ENCODE measurements around the gene PPFIBP1.

Gene PPFIBP1

GRCh38 chr12:27523642-27524493 is at the start of gene PPFIBP1:
Gene PPFIBP1 (plus strand): TSS chr12:27524206. CDS start chr12:27633397, 109,191 bp downstream.
- Mint-ChIP-seq H3K27ac (peak within 1 kb of the TSS; percentile 81), H3K27me3 (ENCODE audit: low read depth) (peaks cover 58% of the 10 kb centered on the region), H3K36me3 (ENCODE audit: low read depth) (no peaks in the 10 kb centered on the region), H3K4me3 (peak within 1 kb of the TSS; percentile 95), H3K4me1 (ENCODE audit: low read depth) (peaks cover 17% of the 10 kb centered on the region), H3K9me3 (no peaks in the 10 kb centered on the region)
- peak; percentile 84 for DNase-seq (ENCODE audit: low spot score)

GRCh38 chr12:27474344-27474743 is 49.7 kb upstream of the PPFIBP1 start:
- no peak for DNase-seq (ENCODE audit: low spot score)
- peaks cover 41% of the 10 kb centered on the region for H3K9me3 Mint-ChIP-seq
- peaks cover 24% of the 10 kb centered on the region for H3K36me3 Mint-ChIP-seq (ENCODE audit: low read depth)
- H3K27me3 Mint-ChIP-seq (ENCODE audit: low read depth): peaks cover 10% of the 10 kb centered on the region
- H3K27ac Mint-ChIP-seq: no peak overlapping the region
- H3K4me1 Mint-ChIP-seq (ENCODE audit: low read depth): peaks cover 22% of the 10 kb centered on the region
- no peak overlapping the region for H3K4me3 Mint-ChIP-seq

- peaks cover 7% of the 10 kb centered on the region for H3K27me3 Mint-ChIP-seq (ENCODE audit: low read depth)
- H3K4me3 Mint-ChIP-seq: no peak overlapping the region
- peaks cover 50% of the 10 kb centered on the region for H3K9me3 Mint-ChIP-seq
- H3K4me1 Mint-ChIP-seq (ENCODE audit: low read depth): peaks cover 13% of the 10 kb centered on the region
- H3K36me3 Mint-ChIP-seq (ENCODE audit: low read depth): peaks cover 30% of the 10 kb centered on the region
- DNase-seq (ENCODE audit: low spot score): no peak
- H3K27ac Mint-ChIP-seq: no peak overlapping the region
These were observed 47.0 kb upstream of the PPFIBP1 start for GRCh38 chr12:27477049-27477448.

GRCh38 chr12:27478949-27479348 is 45.1 kb upstream of the PPFIBP1 start:
- H3K9me3 Mint-ChIP-seq: peaks cover 47% of the 10 kb centered on the region
- no peak overlapping the region for H3K27ac Mint-ChIP-seq
- peaks cover 28% of the 10 kb centered on the region for H3K36me3 Mint-ChIP-seq (ENCODE audit: low read depth)
- no peak overlapping the region for H3K4me3 Mint-ChIP-seq
- peaks cover 4% of the 10 kb centered on the region for H3K27me3 Mint-ChIP-seq (ENCODE audit: low read depth)
- no peak for DNase-seq (ENCODE audit: low spot score)
- H3K4me1 Mint-ChIP-seq (ENCODE audit: low read depth): no peaks in the 10 kb centered on the region

GRCh38 chr12:27480016-27480415 is 44.0 kb upstream of the PPFIBP1 start:
- Mint-ChIP-seq H3K27ac (no peak overlapping the region), H3K27me3 (ENCODE audit: low read depth) (no peaks in the 10 kb centered on the region), H3K36me3 (ENCODE audit: low read depth) (peaks cover 28% of the 10 kb centered on the region), H3K4me3 (no peak overlapping the region), H3K9me3 (peaks cover 43% of the 10 kb centered on the region), H3K4me1 (ENCODE audit: low read depth) (no peaks in the 10 kb centered on the region)
- DNase-seq (ENCODE audit: low spot score): no peak

- Mint-ChIP-seq H3K36me3 (ENCODE audit: low read depth) (peaks cover 2% of the 10 kb centered on the region), H3K27ac (no peak overlapping the region), H3K4me3 (no peak overlapping the region), H3K9me3 (peaks cover 7% of the 10 kb centered on the region), H3K27me3 (ENCODE audit: low read depth) (peaks cover 5% of the 10 kb centered on the region), H3K4me1 (ENCODE audit: low read depth) (no peaks in the 10 kb centered on the region)
- no peak for DNase-seq (ENCODE audit: low spot score)
These were observed 37.0 kb upstream of the PPFIBP1 start for GRCh38 chr12:27486961-27487360.

- Mint-ChIP-seq H3K27ac (no peak overlapping the region), H3K36me3 (ENCODE audit: low read depth) (peaks cover 2% of the 10 kb centered on the region), H3K4me3 (no peak overlapping the region), H3K4me1 (ENCODE audit: low read depth) (no peaks in the 10 kb centered on the region), H3K9me3 (peaks cover 7% of the 10 kb centered on the region), H3K27me3 (ENCODE audit: low read depth) (peaks cover 17% of the 10 kb centered on the region)
- no peak for DNase-seq (ENCODE audit: low spot score)
These were observed 35.5 kb upstream of the PPFIBP1 start for GRCh38 chr12:27488479-27488878.

GRCh38 chr12:27491226-27491625 is 32.8 kb upstream of the PPFIBP1 start:
- Mint-ChIP-seq H3K27me3 (ENCODE audit: low read depth) (peaks cover 24% of the 10 kb centered on the region), H3K9me3 (peaks cover 7% of the 10 kb centered on the region), H3K4me3 (no peak overlapping the region), H3K27ac (no peak overlapping the region), H3K4me1 (ENCODE audit: low read depth) (no peaks in the 10 kb centered on the region), H3K36me3 (ENCODE audit: low read depth) (peaks cover 2% of the 10 kb centered on the region)
- DNase-seq (ENCODE audit: low spot score): no peak

GRCh38 chr12:27493260-27493940 is 30.6 kb upstream of the PPFIBP1 start:
- H3K27ac Mint-ChIP-seq: no peak overlapping the region
- H3K4me3 Mint-ChIP-seq: no peak overlapping the region
- H3K9me3 Mint-ChIP-seq: peaks cover 10% of the 10 kb centered on the region
- peaks cover 18% of the 10 kb centered on the region for H3K4me1 Mint-ChIP-seq (ENCODE audit: low read depth)
- H3K36me3 Mint-ChIP-seq (ENCODE audit: low read depth): peaks cover 10% of the 10 kb centered on the region
- H3K27me3 Mint-ChIP-seq (ENCODE audit: low read depth): peaks cover 29% of the 10 kb centered on the region
- DNase-seq (ENCODE audit: low spot score): no peak

- Mint-ChIP-seq H3K27ac (peak overlapping the region; percentile 58), H3K27me3 (ENCODE audit: low read depth) (peaks cover 19% of the 10 kb centered on the region), H3K9me3 (peaks cover 15% of the 10 kb centered on the region), H3K4me3 (peak overlapping the region; percentile 44), H3K4me1 (ENCODE audit: low read depth) (peaks cover 37% of the 10 kb centered on the region), H3K36me3 (ENCODE audit: low read depth) (peaks cover 17% of the 10 kb centered on the region)
- DNase-seq (ENCODE audit: low spot score): no peak
These were observed 26.6 kb upstream of the PPFIBP1 start for GRCh38 chr12:27497446-27497845.

GRCh38 chr12:27498149-27498548 is 25.9 kb upstream of the PPFIBP1 start:
- Mint-ChIP-seq H3K4me1 (ENCODE audit: low read depth) (peaks cover 41% of the 10 kb centered on the region), H3K36me3 (ENCODE audit: low read depth) (peaks cover 20% of the 10 kb centered on the region), H3K9me3 (peaks cover 20% of the 10 kb centered on the region), H3K27ac (peak overlapping the region; percentile 58), H3K4me3 (peak overlapping the region; percentile 44), H3K27me3 (ENCODE audit: low read depth) (peaks cover 15% of the 10 kb centered on the region)
- peak; percentile 61 for DNase-seq (ENCODE audit: low spot score)

GRCh38 chr12:27498761-27499160 is 25.2 kb upstream of the PPFIBP1 start:
- no peak for DNase-seq (ENCODE audit: low spot score)
- H3K9me3 Mint-ChIP-seq: peaks cover 20% of the 10 kb centered on the region
- H3K36me3 Mint-ChIP-seq (ENCODE audit: low read depth): peaks cover 20% of the 10 kb centered on the region
- peak overlapping the region; percentile 44 for H3K4me3 Mint-ChIP-seq
- peaks cover 41% of the 10 kb centered on the region for H3K4me1 Mint-ChIP-seq (ENCODE audit: low read depth)
- peaks cover 14% of the 10 kb centered on the region for H3K27me3 Mint-ChIP-seq (ENCODE audit: low read depth)
- H3K27ac Mint-ChIP-seq: peak overlapping the region; percentile 58

- Mint-ChIP-seq H3K36me3 (ENCODE audit: low read depth) (peaks cover 22% of the 10 kb centered on the region), H3K27ac (no peak overlapping the region), H3K9me3 (peaks cover 20% of the 10 kb centered on the region), H3K27me3 (ENCODE audit: low read depth) (peaks cover 18% of the 10 kb centered on the region), H3K4me3 (no peak overlapping the region), H3K4me1 (ENCODE audit: low read depth) (peaks cover 42% of the 10 kb centered on the region)
- DNase-seq (ENCODE audit: low spot score): no peak
These were observed 24.6 kb upstream of the PPFIBP1 start for GRCh38 chr12:27499377-27499776.

GRCh38 chr12:27500546-27500945 is 23.5 kb upstream of the PPFIBP1 start:
- DNase-seq (ENCODE audit: low spot score): no peak
- Mint-ChIP-seq H3K27ac (no peak overlapping the region), H3K36me3 (ENCODE audit: low read depth) (peaks cover 22% of the 10 kb centered on the region), H3K27me3 (ENCODE audit: low read depth) (peaks cover 20% of the 10 kb centered on the region), H3K9me3 (peaks cover 20% of the 10 kb centered on the region), H3K4me1 (ENCODE audit: low read depth) (peaks cover 42% of the 10 kb centered on the region), H3K4me3 (no peak overlapping the region)
